T-helper 1 cell treated with Interleukin-12 subunit alpha and Interleukin-12 subunit beta and Interleukin-4 antibody, amounts not matched to agents 30 μg/mL and 1 μg/mL, for 36 hours (primary cell): ENCODE results near the gene CD59.
"Not testable (repeated sequence)": the region's sequence is repeated elsewhere in the genome, so short reads cannot be mapped to it uniquely, and the experiment has no call there.

Source experiments
- H3K27ac Mint-ChIP-seq: one replicate; pipeline ENCODE4 v1.8.0; 2021; ENCODE audit warnings: mild to moderate bottlenecking, mixed read lengths
- H3K27me3 Mint-ChIP-seq: one replicate; pipeline ENCODE4 v1.8.0; 2021; ENCODE audit warnings: low read depth, mixed read lengths
- H3K36me3 Mint-ChIP-seq: one replicate; pipeline ENCODE4 v1.8.0; 2021; ENCODE audit warnings: low read depth, mixed read lengths
- H3K4me1 Mint-ChIP-seq: one replicate; pipeline ENCODE4 v1.8.0; 2021; ENCODE audit warnings: low read depth, mixed read lengths
- H3K4me3 Mint-ChIP-seq: one replicate; pipeline ENCODE4 v1.8.0; 2021; ENCODE audit warnings: mild to moderate bottlenecking, moderate library complexity, mixed read lengths
- H3K9me3 Mint-ChIP-seq: one replicate; pipeline ENCODE4 v1.8.0; 2021; ENCODE audit warnings: mixed read lengths

CD59 gene

GRCh38 chr11:33731723-33732531 is 4.3 kb downstream of the CD59 start:
- no peak overlapping the region for H3K4me3 Mint-ChIP-seq
- H3K4me1 Mint-ChIP-seq = peaks cover 45% of the 10 kb centered on the region
- peaks cover 44% of the 10 kb centered on the region for H3K36me3 Mint-ChIP-seq
- H3K27ac Mint-ChIP-seq = no peak overlapping the region
- no peaks in the 10 kb centered on the region for H3K9me3 Mint-ChIP-seq
- no peaks in the 10 kb centered on the region for H3K27me3 Mint-ChIP-seq

GRCh38 chr11:33730716-33731115 is 5.5 kb downstream of the CD59 start:
- Mint-ChIP-seq H3K27ac (no peak overlapping the region), H3K4me1 (peaks cover 52% of the 10 kb centered on the region), H3K4me3 (no peak overlapping the region), H3K27me3 (no peaks in the 10 kb centered on the region), H3K9me3 (no peaks in the 10 kb centered on the region), H3K36me3 (peaks cover 51% of the 10 kb centered on the region)

- not testable (repeated sequence) for H3K9me3 Mint-ChIP-seq, H3K4me3 Mint-ChIP-seq, H3K27me3 Mint-ChIP-seq, H3K27ac Mint-ChIP-seq
- Mint-ChIP-seq H3K36me3 (peaks cover 49% of the 10 kb centered on the region), H3K4me1 (peaks cover 56% of the 10 kb centered on the region)
These were observed 7.1 kb downstream of the CD59 start for GRCh38 chr11:33729072-33729664.

- peaks cover 42% of the 10 kb centered on the region for H3K36me3 Mint-ChIP-seq
- H3K9me3 Mint-ChIP-seq, H3K4me3 Mint-ChIP-seq, H3K27ac Mint-ChIP-seq, H3K27me3 Mint-ChIP-seq: not testable (repeated sequence)
- H3K4me1 Mint-ChIP-seq = peaks cover 58% of the 10 kb centered on the region
These were observed 8.7 kb downstream of the CD59 start for GRCh38 chr11:33727539-33727938.

GRCh38 chr11:33725496-33725895 is 10.7 kb downstream of the CD59 start:
- Mint-ChIP-seq H3K4me1 (peaks cover 62% of the 10 kb centered on the region), H3K4me3 (no peak overlapping the region), H3K36me3 (peaks cover 43% of the 10 kb centered on the region), H3K27ac (no peak overlapping the region), H3K27me3 (no peaks in the 10 kb centered on the region), H3K9me3 (no peaks in the 10 kb centered on the region)

- H3K27me3 Mint-ChIP-seq = no peaks in the 10 kb centered on the region
These were observed 11.6 kb downstream of the CD59 start for GRCh38 chr11:33724644-33725035.

GRCh38 chr11:33723238-33723881 is 12.9 kb downstream of the CD59 start:
- H3K9me3 Mint-ChIP-seq = no peaks in the 10 kb centered on the region
- peaks cover 44% of the 10 kb centered on the region for H3K36me3 Mint-ChIP-seq
- H3K4me1 Mint-ChIP-seq = peaks cover 65% of the 10 kb centered on the region
- H3K27ac Mint-ChIP-seq = peak overlapping the region; percentile 79
- peak overlapping the region; percentile 16 for H3K4me3 Mint-ChIP-seq
- H3K27me3 Mint-ChIP-seq = no peaks in the 10 kb centered on the region

More at GRCh38 chr11:33724644-33725035, 11.6 kb downstream of the CD59 start:
- Mint-ChIP-seq H3K36me3 (peaks cover 46% of the 10 kb centered on the region), H3K4me3 (peak overlapping the region; percentile 5), H3K27ac (peak overlapping the region; percentile 42), H3K4me1 (peaks cover 65% of the 10 kb centered on the region), H3K9me3 (no peaks in the 10 kb centered on the region)

- Mint-ChIP-seq H3K27ac (peak overlapping the region; percentile 79), H3K4me3 (peak overlapping the region; percentile 16), H3K36me3 (peaks cover 41% of the 10 kb centered on the region), H3K4me1 (peaks cover 62% of the 10 kb centered on the region), H3K27me3 (no peaks in the 10 kb centered on the region), H3K9me3 (no peaks in the 10 kb centered on the region)
These were observed 13.5 kb downstream of the CD59 start for GRCh38 chr11:33722590-33723234.

- Mint-ChIP-seq H3K4me3 (peak overlapping the region; percentile 2), H3K4me1 (peaks cover 58% of the 10 kb centered on the region), H3K27ac (peak overlapping the region; percentile 79)
These were observed 14.2 kb downstream of the CD59 start for GRCh38 chr11:33721984-33722383.

GRCh38 chr11:33721426-33721825 is 14.8 kb downstream of the CD59 start:
- Mint-ChIP-seq H3K4me3 (peak overlapping the region; percentile 30), H3K36me3 (peaks cover 49% of the 10 kb centered on the region), H3K27me3 (no peaks in the 10 kb centered on the region), H3K27ac (peak overlapping the region; percentile 66), H3K4me1 (peaks cover 57% of the 10 kb centered on the region), H3K9me3 (no peaks in the 10 kb centered on the region)

More at GRCh38 chr11:33721984-33722383, 14.2 kb downstream of the CD59 start:
- Mint-ChIP-seq H3K36me3 (peaks cover 46% of the 10 kb centered on the region), H3K27me3 (no peaks in the 10 kb centered on the region), H3K9me3 (no peaks in the 10 kb centered on the region)

- Mint-ChIP-seq H3K36me3 (peaks cover 40% of the 10 kb centered on the region), H3K4me3 (no peak overlapping the region), H3K27ac (no peak overlapping the region), H3K9me3 (no peaks in the 10 kb centered on the region), H3K27me3 (no peaks in the 10 kb centered on the region), H3K4me1 (peaks cover 39% of the 10 kb centered on the region)
These were observed 16.6 kb downstream of the CD59 start for GRCh38 chr11:33719587-33719986.

GRCh38 chr11:33718440-33718839 is 17.8 kb downstream of the CD59 start:
- peaks cover 29% of the 10 kb centered on the region for H3K4me1 Mint-ChIP-seq
- H3K36me3 Mint-ChIP-seq = peaks cover 38% of the 10 kb centered on the region
- H3K27me3 Mint-ChIP-seq = no peaks in the 10 kb centered on the region
- no peak overlapping the region for H3K27ac Mint-ChIP-seq
- no peaks in the 10 kb centered on the region for H3K9me3 Mint-ChIP-seq
- H3K4me3 Mint-ChIP-seq = no peak overlapping the region

GRCh38 chr11:33716243-33716642 is 20.0 kb downstream of the CD59 start:
- no peak overlapping the region for H3K4me3 Mint-ChIP-seq
- peaks cover 38% of the 10 kb centered on the region for H3K36me3 Mint-ChIP-seq
- H3K9me3 Mint-ChIP-seq = no peaks in the 10 kb centered on the region
- H3K27ac Mint-ChIP-seq = no peak overlapping the region
- peaks cover 8% of the 10 kb centered on the region for H3K4me1 Mint-ChIP-seq
- H3K27me3 Mint-ChIP-seq = no peaks in the 10 kb centered on the region

GRCh38 chr11:33713856-33714398 is 22.3 kb downstream of the CD59 start:
- H3K36me3 Mint-ChIP-seq = peaks cover 37% of the 10 kb centered on the region
- H3K9me3 Mint-ChIP-seq = no peaks in the 10 kb centered on the region
- H3K27ac Mint-ChIP-seq = no peak overlapping the region
- peaks cover 2% of the 10 kb centered on the region for H3K4me1 Mint-ChIP-seq
- no peak overlapping the region for H3K4me3 Mint-ChIP-seq
- no peaks in the 10 kb centered on the region for H3K27me3 Mint-ChIP-seq
